Stomach (tissue), 9 donors: ENCODE measurements around the gene SPATS2. TPM values are rescaled to one million over a fixed set of nuclear protein-coding genes. Genes with fewer than 3 reads are reported as not detected.

ENCODE experiments used
- DNase-seq, 2 donors: peaks; one replicate each; pipeline versions ENCODE4 v3.0.0 to v3.0.0-alpha.2; 2013 to 2019
- H3K27ac ChIP-seq, 5 donors: fragments of 200-600 bp in 4 of 5; sonication (generic) in 4 of 5; one replicate each; pipeline ENCODE4 v1.5.1; 2013 to 2019; ENCODE audit warnings: mild to moderate bottlenecking in 1 of 5, moderate library complexity in 1 of 5
- H3K27me3 ChIP-seq, 3 donors: fragments of 200-600 bp; sonication (generic); one replicate each; pipeline ENCODE4 v1.5.1; 2017 to 2019; ENCODE audit warnings: mixed run types in 1 of 3
- H3K36me3 ChIP-seq, 4 donors: fragments of 200-600 bp; sonication (generic); 1 replicate in 3 of 4; 2 replicates in 1 of 4; pipeline ENCODE4 v1.5.1; 2016 to 2019
- H3K4me1 ChIP-seq, 4 donors: fragments of 200-600 bp; sonication (generic); one replicate each; pipeline ENCODE4 v1.5.1; 2016 to 2019
- H3K4me3 ChIP-seq, 4 donors: fragments of 200-600 bp; sonication (generic) in 3 of 4; one replicate each; pipeline ENCODE4 v1.5.1; 2016 to 2019; ENCODE audit warnings: mild to moderate bottlenecking in 1 of 4
- H3K9me3 ChIP-seq, 4 donors: fragments of 200-600 bp; sonication (generic); one replicate each; pipeline ENCODE4 v1.5.1; 2016 to 2019
- CTCF ChIP-seq, 7 experiments: fragments of 450-650 bp in 4 of 7; fragments of 200-600 bp in 3 of 7; sonication (generic) in 3 of 7; IDR thresholded peaks; one replicate each; pipeline ENCODE4 v1.5.1; 2016 to 2019; ENCODE audit warnings: antibody characterized with exemption in 7 of 7, control low read depth in 2 of 7, mild to moderate bottlenecking in 1 of 7
- EP300 ChIP-seq: sonication (generic); formaldehyde crosslinking; IDR thresholded peaks from one replicate; pipeline ENCODE4 v1.6.1; 2017; ENCODE audit warnings: antibody characterized with exemption
- POLR2A ChIP-seq, 4 donors: fragments of 450-650 bp; IDR thresholded peaks; one replicate each; pipeline ENCODE4 v1.6.1; 2016; ENCODE audit warnings: antibody characterized with exemption in 4 of 4, control low read depth in 2 of 4, mild to moderate bottlenecking in 1 of 4, moderate library complexity in 1 of 4
- POLR2AphosphoS5 ChIP-seq, 3 donors: sonication (generic); formaldehyde crosslinking; IDR thresholded peaks; one replicate each; pipeline ENCODE4 v1.6.1; 2016; ENCODE audit warnings: antibody characterized with exemption in 3 of 3
- WGBS, 5 donors: extraction: QIAGEN DNeasy Blood & Tissue Kit in 3 of 5; methylation state at CpG; one replicate each; pipeline versions ENCODE4 v1.1.5 to v1.1.7; 2013 to 2018; 5-methylcytosine and 5-hydroxymethylcytosine counted together
- intact Hi-C: fragments of 100-400 bp; cut with DNase I; formaldehyde crosslinking; loops from one replicate; pipeline ENCODE4 v1.15.1; 2023; ENCODE audit warnings: low total_unique reads
- polyA plus RNA-seq, 3 donors: library from polyadenylated mRNA; stranded (reverse); fragments of 200-250 nt; gene quantifications; one replicate each; pipeline ENCODE4 v1.2.3, GENCODE V29; 2013
- total RNA-seq, 5 donors: library from RNA; depleted of rRNA; stranded (reverse); fragments of >200 nt; gene quantifications; one replicate each; pipeline versions ENCODE4 v1.1.0 to v1.2.3, GENCODE V29; 2014 to 2016
- donor health status: healthy with polysubstance abuse.
- donor health status: Bipolar disorder and iron deficiency.
- donor health status: healthy.

Gene SPATS2
- total and polyA plus RNA-seq, 8 donors: 8.0 to 194 (median 17.8) TPM

GRCh38 chr12:49543221-49543913, 176.1 kb downstream of the SPATS2 start:
- H3K4me3 ChIP-seq: no peak overlapping the region
- 57 to 66% (median 64%) methylated on average over 14 to 20 of the region's 20 CpGs for WGBS, 5 donors
- DNase-seq: no peak
- H3K27me3 ChIP-seq: peaks cover 4 to 84% (median 50%) of the 10 kb centered on the region in 3 donors
- TF ChIP-seq POLR2A (IDR thresholded peaks at IDR 0.05) (no peak), CTCF (IDR thresholded peaks at IDR 0.05) (no peak), EP300 (no peak), POLR2AphosphoS5 (IDR thresholded peaks at IDR 0.05) (no peak)
- H3K27ac ChIP-seq: no peak overlapping the region
- H3K9me3 ChIP-seq: no peaks in the 10 kb centered on the region
- no peaks in the 10 kb centered on the region for H3K36me3 ChIP-seq
- H3K4me1 ChIP-seq: peaks cover 13 to 20% (median 16%) of the 10 kb centered on the region in 4 donors
- intact Hi-C loops: no loop called here

- H3K27me3 ChIP-seq: peaks cover 2 to 84% (median 50%) of the 10 kb centered on the region in 3 donors
- no peak overlapping the region for H3K4me3 ChIP-seq
- peaks cover 13 to 21% (median 18%) of the 10 kb centered on the region in 4 donors for H3K4me1 ChIP-seq
- TF ChIP-seq POLR2AphosphoS5 (IDR thresholded peaks at IDR 0.05): no peak
- no peak for TF ChIP-seq CTCF (IDR thresholded peaks at IDR 0.05)
- no peak for TF ChIP-seq POLR2A (IDR thresholded peaks at IDR 0.05)
- H3K27ac ChIP-seq: no peak overlapping the region
- no peaks in the 10 kb centered on the region for H3K36me3 ChIP-seq
- 31 to 49% (median 35%) methylated on average over 19 to 39 of the region's 39 CpGs for WGBS, 5 donors
- no peak for DNase-seq
- intact Hi-C loops: no loop called here
- H3K9me3 ChIP-seq: no peaks in the 10 kb centered on the region
These were observed 176.9 kb downstream of the SPATS2 start for GRCh38 chr12:49543914-49544815.

- H3K27ac ChIP-seq: no peak overlapping the region
- intact Hi-C loops: no loop called here
- no peak for DNase-seq
- WGBS, 5 donors: 74 to 87% (median 83%) methylated on average over 4 of the region's 4 CpGs
- H3K4me3 ChIP-seq: no peak overlapping the region
- no peaks in the 10 kb centered on the region for H3K9me3 ChIP-seq
- TF ChIP-seq POLR2A (IDR thresholded peaks at IDR 0.05): no peak
- TF ChIP-seq EP300: no peak
- TF ChIP-seq CTCF (IDR thresholded peaks at IDR 0.05): no peak
- TF ChIP-seq POLR2AphosphoS5 (IDR thresholded peaks at IDR 0.05): no peak
- H3K4me1 ChIP-seq: peaks cover 11 to 16% (median 14%) of the 10 kb centered on the region in 4 donors
- peaks cover 0 to 80% (median 50%) of the 10 kb centered on the region in 3 donors for H3K27me3 ChIP-seq
- H3K36me3 ChIP-seq: no peaks in the 10 kb centered on the region
These were observed 178.6 kb downstream of the SPATS2 start for GRCh38 chr12:49545815-49546214.

GRCh38 chr12:49546481-49546880, 179.2 kb downstream of the SPATS2 start:
- no peak for TF ChIP-seq CTCF (IDR thresholded peaks at IDR 0.05)
- no peak for TF ChIP-seq POLR2AphosphoS5 (IDR thresholded peaks at IDR 0.05)
- TF ChIP-seq POLR2A (IDR thresholded peaks at IDR 0.05): no peak
- no peak for TF ChIP-seq EP300
- no peak overlapping the region for H3K4me3 ChIP-seq
- intact Hi-C loops: no loop called here
- DNase-seq: no peak
- no peak overlapping the region for H3K27ac ChIP-seq
- WGBS, 5 donors: 63 to 80% (median 65%) methylated on average over 3 of the region's 3 CpGs
- peaks cover 0 to 78% (median 50%) of the 10 kb centered on the region in 3 donors for H3K27me3 ChIP-seq
- peaks cover 11 to 16% (median 14%) of the 10 kb centered on the region in 4 donors for H3K4me1 ChIP-seq
- no peaks in the 10 kb centered on the region for H3K36me3 ChIP-seq
- no peaks in the 10 kb centered on the region for H3K9me3 ChIP-seq
